Gastrocnemius medialis (tissue), 4 donors: ENCODE data around the gene NPAS2. TPM values are rescaled to one million over a fixed set of nuclear protein-coding genes. Genes with fewer than 3 reads are reported as not detected.

Source experiments
- ATAC-seq, 2 donors: fragments of 150-250 bp; one replicate each; pipeline ENCODE4 v1.9.1; 2016
- DNase-seq, 2 donors: peaks; one replicate each; pipeline ENCODE4 v3.0.0-alpha.2; 2019
- H3K27ac ChIP-seq, 4 donors: fragments of 200-600 bp; sonication (generic); 1 replicate in 1 of 4; 2 replicates in 3 of 4; pipeline ENCODE4 v1.5.1; 2016 to 2018; ENCODE audit warnings: mild to moderate bottlenecking in 2 of 4, moderate library complexity in 1 of 4
- H3K27me3 ChIP-seq, 3 donors: fragments of 200-600 bp; sonication (generic) in 2 of 3; 1 replicate in 1 of 3; 2 replicates in 2 of 3; pipeline versions ENCODE4 v1.5.1 to v1.6.0; 2016 to 2019; ENCODE audit warnings: mild to moderate bottlenecking in 1 of 3, moderate library complexity in 1 of 3
- H3K36me3 ChIP-seq, 2 donors: fragments of 200-600 bp; sonication (generic) in 1 of 2; one replicate each; pipeline ENCODE4 v1.5.1; 2017 to 2018
- H3K4me1 ChIP-seq, 2 donors: fragments of 200-600 bp; sonication (generic) in 1 of 2; one replicate each; pipeline ENCODE4 v1.5.1; 2016 to 2017; ENCODE audit warnings: mild to moderate bottlenecking in 2 of 2
- H3K4me3 ChIP-seq, 4 donors: fragments of 200-600 bp; sonication (generic) in 3 of 4; 1 replicate in 1 of 4; 2 replicates in 3 of 4; pipeline ENCODE4 v1.5.1; 2016 to 2019; ENCODE audit warnings: mild to moderate bottlenecking in 2 of 4
- H3K9me3 ChIP-seq, 3 donors: fragments of 200-600 bp; sonication (generic) in 2 of 3; 1 replicate in 1 of 3; 2 replicates in 2 of 3; pipeline ENCODE4 v1.5.1; 2016 to 2019
- CTCF ChIP-seq, 5 experiments: fragments of 450-650 bp in 3 of 5; fragments of 200-600 bp in 2 of 5; sonication (generic) in 2 of 5; IDR thresholded peaks in 4 of 5; conservative IDR thresholded peaks in 1 of 5; 1 replicate in 4 of 5; 2 replicates in 1 of 5; pipeline ENCODE4 v1.5.1; 2016 to 2019; ENCODE audit warnings: antibody characterized with exemption in 5 of 5, mild to moderate bottlenecking in 3 of 5, moderate library complexity in 3 of 5
- POLR2A ChIP-seq, 2 donors: fragments of 450-650 bp; IDR thresholded peaks; one replicate each; pipeline ENCODE4 v1.6.1; 2017; ENCODE audit warnings: antibody characterized with exemption in 2 of 2, mild to moderate bottlenecking in 2 of 2, moderate library complexity in 2 of 2
- in situ Hi-C, 4 donors: fragments of 200-750 bp; cut with MboI; loops; one replicate each; pipeline versions ENCODE4 v1.15.0 to v1.8.0; 2017; ENCODE audit warnings: low sequenced_read_pairs in 4 of 4
- intact Hi-C: fragments of 100-400 bp; cut with DNase I; formaldehyde crosslinking; loops from one replicate; pipeline ENCODE4 v1.15.1; 2023; ENCODE audit warnings: low total_unique reads
- total RNA-seq, 4 donors: library from RNA; depleted of rRNA; stranded (reverse); fragments of >200 nt; gene quantifications; one replicate each; pipeline versions ENCODE4 v1.1.0 to v1.2.3, GENCODE V29; 2016

The NPAS2 gene
- total RNA-seq, 4 donors from 2014 or later, result 11.4 to 48.2 (median 36.6) TPM

GRCh38 chr2:100983201-100983600, 163.3 kb downstream of the NPAS2 start:
- Histone ChIP-seq H3K36me3 (no peaks in the 10 kb centered on the region), H3K27me3 (no peaks in the 10 kb centered on the region), H3K4me3 (no peak overlapping the region), H3K27ac (no peak overlapping the region), H3K4me1 (no peaks in the 10 kb centered on the region), H3K9me3 (no peaks in the 10 kb centered on the region)
- ATAC-seq (no peak), DNase-seq (no peak)
- no peak for TF ChIP-seq POLR2A (IDR thresholded peaks at IDR 0.05)
- TF ChIP-seq CTCF (IDR thresholded peaks at IDR 0.05 in 4 of 5, conservative IDR thresholded peaks at IDR 0.05 in 1 of 5), result no peak
- in situ Hi-C loops, result loop anchor here in 3 of 4 donors (5.0 to 10.0 kb wide), 5 partner anchors 256 to 376 kb away; no protein-coding TSS in a partner anchor
- intact Hi-C loops, result loop anchor here (10.0 kb wide), 1 partner anchor 168 kb away; no protein-coding TSS in a partner anchor

- DNase-seq (no peak), ATAC-seq (no peak)
- in situ Hi-C loops (loop anchor here in 3 of 4 donors (5.0 to 10.0 kb wide), 5 partner anchors 256 to 376 kb away; no protein-coding TSS in a partner anchor), intact Hi-C loops (loop anchor here (10.0 kb wide), 1 partner anchor 169 kb away; no protein-coding TSS in a partner anchor)
- H3K36me3 ChIP-seq, result no peaks in the 10 kb centered on the region
- H3K27ac ChIP-seq, result peak overlapping the region in 1 of 4 donors; percentile 4
- H3K9me3 ChIP-seq, result no peaks in the 10 kb centered on the region
- TF ChIP-seq CTCF (IDR thresholded peaks at IDR 0.05 in 4 of 5, conservative IDR thresholded peaks at IDR 0.05 in 1 of 5) (no peak), POLR2A (IDR thresholded peaks at IDR 0.05) (no peak)
- no peak overlapping the region for H3K4me3 ChIP-seq
- no peaks in the 10 kb centered on the region for H3K4me1 ChIP-seq
- no peaks in the 10 kb centered on the region for H3K27me3 ChIP-seq
These were observed 163.9 kb downstream of the NPAS2 start for GRCh38 chr2:100983684-100984310.

GRCh38 chr2:100984892-100985307, 165.0 kb downstream of the NPAS2 start:
- Histone ChIP-seq H3K27ac (no peak overlapping the region), H3K9me3 (no peaks in the 10 kb centered on the region), H3K27me3 (no peaks in the 10 kb centered on the region), H3K4me1 (no peaks in the 10 kb centered on the region), H3K4me3 (no peak overlapping the region), H3K36me3 (no peaks in the 10 kb centered on the region)
- in situ Hi-C loops (loop anchor here in 3 of 4 donors (5.0 to 10.0 kb wide), 5 partner anchors 258 to 378 kb away; no protein-coding TSS in a partner anchor), intact Hi-C loops (loop anchor here (1.0 to 10.0 kb wide), 3 partner anchors 170 to 379 kb away; no protein-coding TSS in a partner anchor)
- peak; percentile 53 to 65 for DNase-seq
- peak; percentile 57 to 75 for ATAC-seq
- TF ChIP-seq CTCF (IDR thresholded peaks at IDR 0.05 in 4 of 5, conservative IDR thresholded peaks at IDR 0.05 in 1 of 5) (peak; percentile 82 to 91 (median 88)), POLR2A (IDR thresholded peaks at IDR 0.05) (no peak)

GRCh38 chr2:100986157-100986556, 166.2 kb downstream of the NPAS2 start:
- TF ChIP-seq CTCF (IDR thresholded peaks at IDR 0.05 in 4 of 5, conservative IDR thresholded peaks at IDR 0.05 in 1 of 5), result no peak
- TF ChIP-seq POLR2A (IDR thresholded peaks at IDR 0.05), result no peak
- Histone ChIP-seq H3K9me3 (no peaks in the 10 kb centered on the region), H3K36me3 (peaks cover 0 to 8% of the 10 kb centered on the region in 2 donors), H3K27ac (no peak overlapping the region), H3K27me3 (no peaks in the 10 kb centered on the region), H3K4me3 (no peak overlapping the region), H3K4me1 (no peaks in the 10 kb centered on the region)
- intact Hi-C loops (loop anchor here (10.0 kb wide), 1 partner anchor 171 kb away; no protein-coding TSS in a partner anchor), in situ Hi-C loops (loop anchor here in 1 of 4 donors (10.0 kb wide), 2 partner anchors 271 to 371 kb away; no protein-coding TSS in a partner anchor)
- ATAC-seq, result no peak
- DNase-seq, result no peak
